HS-5 (cell line): ENCODE measurements around the gene KCNK18.

Source experiments
- DNase-seq: peaks from one replicate; pipeline ENCODE4 v3.0.0-alpha.2; 2012; ENCODE audit warnings: low read depth

Gene KCNK18

DNA sequence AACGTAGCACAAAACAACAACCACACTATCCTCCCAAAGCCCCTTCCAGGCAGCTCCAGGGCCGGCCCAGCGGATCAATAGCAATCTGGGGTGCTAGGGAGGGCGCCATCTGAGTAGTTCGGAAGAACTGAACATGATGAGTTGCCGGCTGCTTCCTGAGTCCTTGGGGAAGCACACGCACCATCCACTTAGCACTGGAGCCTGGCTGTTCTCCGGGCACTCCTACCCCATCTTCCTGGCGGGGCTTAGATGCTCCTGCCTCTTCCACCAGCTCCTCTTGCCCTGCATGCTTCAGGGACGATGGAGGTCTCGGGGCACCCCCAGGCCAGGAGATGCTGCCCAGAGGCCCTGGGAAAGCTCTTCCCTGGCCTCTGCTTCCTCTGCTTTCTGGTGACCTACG, at the start of gene KCNK18:
Gene KCNK18, plus strand, starts transcription at position 301 of the 400 bp plus-strand sequence. Its CDS starts 0 bp downstream, at position 301.
- DNase-seq = no peak

DNA sequence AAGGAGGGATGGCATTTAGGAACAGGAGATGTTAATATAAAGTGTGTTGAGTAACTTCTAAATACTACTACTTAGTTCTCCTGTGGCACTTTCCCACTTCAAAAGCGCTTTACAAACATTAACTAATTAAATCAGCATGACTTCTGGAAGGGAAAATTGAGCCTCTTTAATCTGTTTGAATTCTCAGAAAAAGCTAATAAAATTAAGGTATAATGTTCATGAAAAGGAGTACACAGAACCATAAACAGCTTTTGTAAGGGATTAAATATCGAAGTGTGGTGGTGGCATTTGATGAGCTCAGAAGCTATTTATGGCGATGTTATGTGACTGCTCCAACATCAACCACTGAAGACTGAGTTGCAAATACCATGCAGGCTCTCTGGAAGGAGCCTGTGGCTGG, 49.0 kb upstream of the KCNK18 start:
- no peak for DNase-seq

- DNase-seq = no peak
These were observed 44.6 kb upstream of the KCNK18 start for GRCh38 chr10:117152668-117153067.

DNA sequence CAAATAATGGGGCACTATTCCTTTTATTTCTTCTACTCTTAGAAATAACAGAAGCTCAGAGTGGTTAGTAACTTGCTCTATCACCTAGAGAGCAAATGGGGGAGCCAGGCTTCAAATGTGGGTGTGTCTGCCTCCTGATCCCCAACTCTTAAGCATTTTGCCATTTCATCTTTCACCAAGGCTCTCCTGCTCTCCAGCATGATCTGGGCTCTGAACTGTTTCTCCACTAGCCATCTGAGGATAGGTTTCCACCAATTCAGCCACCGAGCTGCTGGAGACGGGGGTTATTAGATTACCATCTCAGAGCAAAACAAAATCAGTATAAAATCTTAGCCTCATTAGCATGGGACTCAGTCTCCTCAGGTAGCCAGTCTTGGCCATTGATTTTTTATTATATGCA, 39.0 kb upstream of the KCNK18 start:
- DNase-seq = no peak

DNA sequence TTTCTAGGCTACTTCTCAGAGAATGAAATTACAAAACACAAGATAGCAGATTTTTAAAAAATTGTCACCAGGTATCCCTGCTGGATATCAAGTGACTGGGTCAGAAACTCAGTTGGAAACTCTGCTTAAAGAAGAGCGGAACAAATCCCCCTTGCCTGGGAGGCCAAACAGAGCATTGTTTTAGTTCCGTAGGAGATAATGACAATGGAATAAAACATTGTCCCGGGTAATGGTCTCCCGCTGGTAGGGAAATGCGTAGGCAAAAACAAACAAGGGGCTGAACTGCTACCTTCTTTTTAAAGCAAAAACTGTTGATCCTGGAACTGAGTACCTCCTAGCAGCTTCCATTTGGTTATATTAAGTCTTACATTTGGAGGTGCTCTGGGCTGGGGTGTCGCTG, 37.9 kb upstream of the KCNK18 start:
- no peak for DNase-seq

DNA sequence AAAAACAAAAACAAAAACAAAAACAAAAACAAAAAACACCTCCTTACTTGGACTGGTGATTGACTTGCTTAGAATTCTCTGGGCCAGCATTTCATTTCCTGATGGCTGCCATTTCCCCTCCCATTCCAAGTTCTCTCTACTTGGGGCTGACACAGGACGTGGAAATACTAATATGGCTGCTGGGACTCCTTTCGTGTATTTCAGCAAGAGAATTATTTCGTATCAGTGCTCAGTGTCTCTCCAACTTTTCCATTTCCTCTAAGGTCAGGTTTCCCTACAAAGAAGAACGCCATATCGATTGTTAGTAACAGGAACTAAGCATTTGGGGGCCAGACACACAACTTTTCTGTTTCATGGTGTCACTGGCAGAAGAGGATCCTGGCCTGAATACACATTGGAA, 36.7 kb upstream of the KCNK18 start:
- DNase-seq = no peak

DNA sequence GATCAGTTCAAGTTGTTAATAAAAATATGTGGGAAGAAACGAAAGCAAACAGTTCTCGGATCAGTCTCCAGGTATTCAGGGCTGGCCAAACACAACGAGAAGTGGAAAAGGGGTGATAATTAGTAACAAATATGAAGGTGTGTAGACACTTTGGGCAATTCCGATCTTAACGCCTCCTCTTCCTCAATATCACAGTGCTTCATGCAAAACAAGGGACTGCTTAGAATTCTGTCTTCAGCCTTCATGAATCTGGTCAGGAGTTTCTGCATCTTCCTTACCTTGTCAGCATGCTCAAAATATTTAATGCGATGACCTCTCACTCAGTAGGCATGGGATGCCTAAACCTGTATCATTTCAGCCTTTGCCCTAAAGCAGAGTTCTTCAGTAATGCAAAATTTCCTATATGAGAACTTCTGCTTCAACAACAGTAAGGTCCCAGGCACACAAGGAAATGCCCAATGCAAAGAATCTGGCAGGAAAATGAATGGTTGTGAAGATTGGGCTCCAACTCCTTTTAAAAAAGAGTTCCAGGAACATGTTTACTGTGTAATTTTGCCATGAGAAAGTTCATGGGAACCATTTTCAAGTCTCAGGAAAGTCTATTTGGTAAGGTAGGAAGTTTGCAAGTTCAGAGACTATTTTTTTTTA, 35.8 kb upstream of the KCNK18 start:
- DNase-seq = no peak

DNA sequence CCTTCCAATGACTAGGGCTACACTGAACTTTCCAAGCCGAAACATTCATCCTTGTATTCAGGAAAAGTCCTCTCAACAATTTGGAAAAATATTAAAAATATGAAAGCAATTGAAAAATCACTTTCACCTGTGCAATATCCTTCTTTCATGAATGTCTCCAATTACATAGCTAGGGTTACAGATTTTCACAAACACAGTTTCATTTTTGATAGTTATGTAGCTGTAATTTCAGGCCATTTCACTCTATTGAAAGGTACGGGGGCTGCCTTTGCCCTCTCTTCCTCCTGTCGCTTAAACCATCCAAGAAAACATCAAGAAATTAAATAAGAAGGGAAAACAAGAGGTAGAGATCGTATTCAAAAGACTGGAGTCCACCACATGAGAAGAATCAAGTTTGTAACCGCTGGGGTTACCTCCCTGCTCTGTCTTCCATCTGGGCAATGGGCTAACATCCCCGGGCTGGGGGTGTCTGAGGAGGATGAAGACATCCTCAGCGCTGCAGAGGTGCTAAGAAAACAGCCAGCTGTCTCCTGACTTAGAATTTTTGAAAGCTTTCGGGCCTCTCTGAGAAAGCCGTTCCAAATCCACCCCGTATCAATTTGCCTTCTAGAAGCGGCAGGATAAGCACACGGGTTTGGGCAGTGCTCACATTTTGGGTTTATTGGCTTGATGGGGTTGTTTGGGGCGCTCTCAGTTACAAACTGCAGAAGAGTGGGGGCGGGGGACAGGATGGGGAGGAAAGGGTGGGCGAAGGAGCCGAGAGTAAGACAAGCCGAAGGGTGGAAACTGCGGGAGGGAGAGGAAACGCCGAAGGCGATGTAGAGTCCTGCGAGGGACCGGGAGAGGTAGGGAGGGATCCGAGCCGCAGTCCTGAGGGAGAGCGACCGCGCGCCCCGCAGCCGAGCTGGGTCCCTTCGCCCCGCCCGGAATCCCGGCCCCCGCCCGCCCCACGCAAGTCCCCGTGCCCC, 34.9 kb upstream of the KCNK18 start:
- DNase-seq = no peak

DNA sequence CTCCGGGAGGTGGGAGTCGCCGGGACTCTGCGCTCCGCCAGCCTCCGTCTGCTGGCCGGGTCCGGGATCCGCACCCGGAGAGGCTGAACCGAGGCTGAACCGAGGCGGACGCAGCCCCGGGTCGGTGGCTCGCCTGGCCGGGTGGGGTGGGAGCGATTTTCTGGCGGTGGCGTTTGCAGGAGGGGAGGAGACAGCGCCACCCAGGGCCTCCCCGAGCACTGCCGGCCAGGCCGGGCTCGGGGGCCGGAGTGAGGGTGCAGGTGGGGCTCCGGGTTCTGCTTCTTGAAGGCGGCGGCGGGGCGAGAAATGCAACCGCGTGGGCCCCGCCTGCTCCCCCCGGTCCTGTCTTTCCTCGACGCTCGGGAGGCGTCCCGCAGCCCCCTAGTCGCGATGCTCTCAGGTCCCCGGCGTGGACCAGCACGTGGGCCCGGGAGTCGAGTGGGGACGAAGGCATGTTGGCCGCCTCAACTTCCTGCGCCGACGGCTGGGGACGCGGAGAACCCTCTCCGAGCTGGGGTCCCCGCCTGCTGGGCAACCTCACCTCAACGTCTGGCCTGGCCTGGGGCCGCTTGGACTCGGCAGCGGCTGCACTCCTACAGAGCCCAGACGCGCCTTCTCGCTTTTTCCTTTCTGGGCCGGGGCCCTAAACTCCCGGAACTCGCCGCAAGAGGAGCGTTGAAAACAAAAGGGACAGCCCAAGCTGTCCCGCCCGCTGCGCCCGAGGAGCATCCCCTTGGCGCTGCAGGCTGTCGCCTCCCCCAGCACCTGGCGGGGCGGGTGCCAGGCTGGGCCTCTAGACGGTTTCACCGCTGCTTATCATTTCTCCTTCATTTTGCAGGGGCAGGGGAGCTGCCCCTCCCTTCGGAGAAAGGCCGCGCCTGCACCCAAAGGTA, 34.0 kb upstream of the KCNK18 start:
- DNase-seq = no peak

GRCh38 chr10:117163954-117164548, 33.2 kb upstream of the KCNK18 start:
- DNase-seq = no peak

GRCh38 chr10:117164592-117165537, 32.4 kb upstream of the KCNK18 start:
- DNase-seq = no peak

- no peak for DNase-seq
These were observed 31.5 kb upstream of the KCNK18 start for GRCh38 chr10:117165538-117166417.

- DNase-seq = no peak
These were observed 30.6 kb upstream of the KCNK18 start for GRCh38 chr10:117166418-117167345.

- no peak for DNase-seq
These were observed 29.9 kb upstream of the KCNK18 start for GRCh38 chr10:117167346-117167788.

DNA sequence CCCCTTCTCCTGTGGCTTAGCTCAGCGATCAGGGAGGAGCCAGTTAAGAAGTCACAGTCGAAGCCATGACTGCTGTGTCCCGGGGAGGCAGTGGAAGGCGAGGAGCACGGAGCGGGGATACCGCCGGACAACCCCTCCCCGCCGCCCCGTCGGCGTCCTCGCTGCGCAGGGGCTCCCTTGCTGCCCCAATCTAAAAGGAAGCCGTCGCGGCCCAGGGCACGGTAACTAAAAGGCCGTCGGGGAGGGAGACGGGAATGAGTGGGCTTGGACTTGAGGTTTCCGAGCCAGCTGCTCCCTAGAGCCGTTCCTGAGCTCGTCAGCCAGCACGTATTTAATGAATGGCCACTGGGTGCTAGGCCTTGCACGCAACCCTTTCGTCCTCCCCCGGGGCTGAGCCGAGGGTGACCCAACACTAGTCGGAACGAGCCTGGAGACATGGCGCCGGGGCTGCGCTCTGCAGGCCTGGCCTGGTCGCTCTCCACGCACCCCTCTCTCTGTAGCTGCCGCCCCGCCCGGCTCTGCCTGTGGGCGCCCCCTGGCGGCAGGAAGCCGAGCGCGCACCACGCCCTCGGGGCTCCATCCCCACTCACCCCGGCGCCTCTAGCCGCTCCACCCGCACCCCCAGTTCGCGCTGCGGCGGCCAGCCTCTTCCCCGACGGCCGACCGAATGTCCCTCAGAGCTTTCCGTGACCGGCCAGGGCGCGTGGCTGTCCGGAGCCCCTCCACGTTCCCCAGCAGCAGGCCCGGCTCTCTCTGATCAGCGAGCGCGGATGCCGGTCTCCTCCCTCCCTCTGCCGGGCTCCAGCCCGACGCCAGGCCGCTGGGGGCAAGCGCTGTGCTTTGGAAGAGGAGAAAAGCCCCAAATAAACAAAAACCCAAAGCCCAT, 29.3 kb upstream of the KCNK18 start:
- no peak for DNase-seq

GRCh38 chr10:117168729-117169128, 28.6 kb upstream of the KCNK18 start:
- DNase-seq = no peak

DNA sequence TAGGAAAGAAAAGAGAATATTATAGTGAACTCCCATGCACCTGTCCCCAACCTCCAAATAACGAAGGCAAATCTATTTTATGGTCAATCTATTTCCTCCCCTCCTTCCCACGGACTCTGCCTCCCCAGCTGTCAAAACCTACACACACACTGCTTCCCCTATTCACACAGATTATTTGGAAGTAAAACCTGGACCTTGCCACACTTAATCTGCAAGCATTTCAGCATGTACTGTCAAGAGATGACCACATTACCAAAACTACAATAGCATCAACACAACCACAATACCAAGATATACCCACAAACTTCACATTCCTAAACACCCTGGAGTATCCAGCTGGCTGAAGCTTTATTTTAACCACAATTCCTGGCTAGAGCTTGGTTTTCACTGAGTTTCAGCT, 27.8 kb upstream of the KCNK18 start:
- no peak for DNase-seq
